HG03378 (cell line): ENCODE results near the gene THOC1.
A peak's percentile ranks its signal among the peaks of the same experiment; 100 is the strongest.
"Not testable (repeated sequence)": the region's sequence is repeated elsewhere in the genome, so short reads cannot be mapped to it uniquely, and the experiment has no call there.

Experiments used
- ATAC-seq: cut with Tn5 transposase; IDR thresholded peaks from one replicate; pipeline ENCODE4 v1.9.1; 2021; ENCODE audit warnings: mild to moderate bottlenecking, moderate library complexity; ENCODE audit not compliant: unreplicated experiment

Gene THOC1, protein sequence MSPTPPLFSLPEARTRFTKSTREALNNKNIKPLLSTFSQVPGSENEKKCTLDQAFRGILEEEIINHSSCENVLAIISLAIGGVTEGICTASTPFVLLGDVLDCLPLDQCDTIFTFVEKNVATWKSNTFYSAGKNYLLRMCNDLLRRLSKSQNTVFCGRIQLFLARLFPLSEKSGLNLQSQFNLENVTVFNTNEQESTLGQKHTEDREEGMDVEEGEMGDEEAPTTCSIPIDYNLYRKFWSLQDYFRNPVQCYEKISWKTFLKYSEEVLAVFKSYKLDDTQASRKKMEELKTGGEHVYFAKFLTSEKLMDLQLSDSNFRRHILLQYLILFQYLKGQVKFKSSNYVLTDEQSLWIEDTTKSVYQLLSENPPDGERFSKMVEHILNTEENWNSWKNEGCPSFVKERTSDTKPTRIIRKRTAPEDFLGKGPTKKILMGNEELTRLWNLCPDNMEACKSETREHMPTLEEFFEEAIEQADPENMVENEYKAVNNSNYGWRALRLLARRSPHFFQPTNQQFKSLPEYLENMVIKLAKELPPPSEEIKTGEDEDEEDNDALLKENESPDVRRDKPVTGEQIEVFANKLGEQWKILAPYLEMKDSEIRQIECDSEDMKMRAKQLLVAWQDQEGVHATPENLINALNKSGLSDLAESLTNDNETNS

DNA sequence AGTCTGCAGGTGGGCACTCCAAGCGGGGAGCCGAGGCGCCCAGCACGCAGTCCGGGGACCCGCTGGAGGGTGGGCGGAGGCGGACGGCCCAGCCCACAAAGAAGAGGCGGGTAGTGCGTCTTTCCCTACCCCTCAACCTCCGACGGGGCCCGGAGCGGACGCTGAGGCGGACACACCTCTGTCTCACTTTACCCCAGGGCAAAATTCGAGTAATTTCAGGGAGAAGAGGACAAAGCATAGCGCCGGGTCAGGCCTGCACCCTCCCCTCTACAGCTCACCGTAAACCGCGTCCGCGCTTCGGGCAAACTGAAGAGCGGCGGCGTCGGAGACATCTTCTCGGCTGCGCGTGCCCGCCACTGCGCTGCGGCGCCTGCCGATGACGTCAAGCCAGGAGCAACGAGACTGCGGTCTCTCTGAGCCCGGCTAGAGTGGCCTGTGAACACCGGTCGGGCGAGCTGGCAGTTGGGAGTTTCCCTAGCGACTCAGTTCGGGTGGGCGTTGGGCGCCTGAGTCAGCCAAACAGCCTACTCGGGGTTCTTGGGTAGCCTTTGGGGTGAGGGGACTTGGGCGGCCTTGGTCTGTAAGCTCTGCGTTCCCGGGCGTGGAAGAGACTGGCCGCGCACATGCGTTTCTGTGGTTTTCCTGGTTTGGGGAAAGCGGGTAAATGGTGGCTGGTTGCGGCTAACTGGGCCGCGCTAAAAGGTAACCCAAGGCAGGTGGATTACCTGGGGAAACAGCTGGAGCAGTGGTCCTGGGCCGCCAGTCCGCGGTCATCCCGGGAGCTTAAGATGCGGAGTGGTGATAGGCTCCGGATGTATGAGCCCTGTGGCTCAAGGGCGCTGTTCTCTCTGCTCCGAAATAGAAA, at the start of gene THOC1:
THOC1 (minus strand) TSS at position 360 of the 865 bp plus-strand sequence; CDS start at position 332, 28 bp downstream.
- ATAC-seq: peak; percentile 87

DNA sequence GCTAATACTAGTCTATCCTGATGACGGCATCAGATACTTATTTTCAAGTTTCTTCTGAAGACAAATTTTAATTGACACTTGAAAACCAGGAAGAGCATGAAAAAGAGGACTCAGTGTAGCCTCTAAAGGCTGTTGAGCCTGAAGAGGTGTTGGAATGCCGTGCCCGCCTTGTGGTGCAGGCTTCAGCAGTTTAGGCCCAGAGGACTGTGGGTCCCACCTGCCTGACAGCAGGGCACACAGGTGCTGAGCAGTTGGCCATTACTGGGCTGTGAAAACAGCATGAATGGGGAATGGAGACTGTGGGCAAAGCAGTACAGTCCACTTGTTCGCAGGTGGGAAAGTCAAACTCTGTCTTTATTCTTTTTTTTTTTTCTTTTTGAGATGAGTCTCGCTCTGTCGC, 49.8 kb upstream of the THOC1 start:
- no peak for ATAC-seq

DNA sequence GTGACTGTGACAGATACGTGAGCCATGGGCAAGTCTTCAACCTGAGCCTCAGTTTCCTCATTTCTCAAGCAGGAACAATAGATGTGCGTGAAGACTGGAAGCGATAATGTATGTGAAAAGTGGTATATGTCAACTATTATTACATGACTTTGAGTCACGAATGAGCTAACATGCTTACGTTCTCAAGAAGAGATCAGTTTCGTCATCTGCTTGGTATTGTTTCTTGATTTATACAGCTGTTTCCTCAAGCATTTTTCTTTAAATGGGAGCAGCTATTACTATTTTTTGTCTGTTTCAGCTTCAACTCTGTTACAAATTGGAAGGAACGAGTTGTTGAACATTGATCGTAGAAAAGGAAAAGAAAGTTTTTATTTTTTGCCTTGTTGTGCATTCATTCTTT, 48.5 kb upstream of the THOC1 start:
- no peak for ATAC-seq

DNA sequence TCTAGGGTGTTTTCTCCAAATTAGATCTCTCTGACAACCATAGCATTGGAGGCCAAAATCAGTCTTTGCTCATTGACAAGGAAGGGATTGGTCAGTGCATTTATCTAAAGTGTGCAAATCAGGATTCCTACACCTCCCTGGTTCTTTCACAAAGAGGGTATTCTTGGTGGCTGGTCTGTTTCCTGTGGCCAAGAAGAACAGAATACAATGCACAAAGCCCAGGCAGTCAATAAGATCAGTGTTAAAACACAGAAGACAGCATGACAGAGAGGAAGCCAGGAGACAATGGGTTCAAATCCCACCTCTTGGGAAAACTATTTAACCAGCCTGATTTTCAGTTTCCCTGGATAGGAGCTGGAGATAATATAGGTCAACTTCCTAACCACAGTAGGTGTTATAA, 46.1 kb upstream of the THOC1 start:
- ATAC-seq: no peak

DNA sequence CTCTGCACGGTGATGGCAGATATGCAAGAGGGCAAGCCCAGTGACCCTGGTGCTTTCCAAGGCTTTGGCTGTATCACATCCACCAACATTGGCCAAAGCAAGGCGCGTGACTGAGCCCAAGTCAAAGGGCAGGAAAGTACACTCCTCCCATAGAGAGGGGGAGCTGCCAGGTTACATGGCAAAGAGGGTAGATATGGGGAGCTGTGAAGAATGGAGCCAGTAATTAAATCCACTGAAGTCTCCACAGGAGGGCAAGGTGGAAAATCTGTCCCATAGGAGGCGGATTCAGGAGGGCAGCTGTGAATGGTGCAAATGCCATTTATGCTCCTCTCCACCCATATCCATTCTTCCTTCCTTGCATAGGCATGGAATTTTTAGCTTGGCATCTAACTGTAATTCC, 44.6 kb upstream of the THOC1 start:
- no peak for ATAC-seq

DNA sequence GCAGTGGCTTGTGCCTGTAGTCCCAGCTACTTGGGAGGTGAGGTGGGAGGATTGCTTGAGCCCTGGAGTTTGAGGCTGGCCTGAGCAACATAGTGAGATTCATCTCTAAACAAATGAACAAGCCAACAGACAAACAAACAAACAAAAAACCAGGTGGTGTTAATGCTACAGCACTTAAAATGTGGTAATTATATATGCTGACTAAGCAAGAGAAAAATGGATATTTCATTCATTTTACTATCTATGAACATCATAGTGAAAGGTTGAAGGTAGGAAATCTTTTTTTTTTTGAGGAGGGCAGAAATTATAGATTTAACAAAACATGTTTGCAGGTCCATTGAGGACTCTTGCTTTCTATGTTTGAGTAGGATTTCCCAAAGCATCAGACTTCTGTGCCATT, 42.2 kb upstream of the THOC1 start:
- no peak for ATAC-seq

DNA sequence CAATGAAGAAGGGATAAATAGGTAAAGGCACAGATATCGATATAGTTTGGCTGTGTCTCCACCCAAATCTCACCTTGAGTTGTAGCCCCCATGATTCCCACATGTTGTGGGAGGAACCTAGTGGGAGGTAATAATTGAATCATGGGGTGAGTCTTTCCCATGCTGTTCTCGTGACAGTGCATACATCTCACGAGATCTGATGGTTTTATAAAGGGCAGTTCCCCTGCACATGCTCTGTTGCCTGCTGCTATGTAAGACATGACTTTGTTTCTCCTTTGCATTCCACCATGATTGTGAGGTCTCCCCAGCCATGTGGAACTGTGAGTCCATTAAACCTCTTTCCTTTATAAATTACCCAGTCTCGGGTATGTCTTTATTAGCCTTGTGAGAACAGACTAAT, 40.2 kb upstream of the THOC1 start:
- not testable (repeated sequence) for ATAC-seq

DNA sequence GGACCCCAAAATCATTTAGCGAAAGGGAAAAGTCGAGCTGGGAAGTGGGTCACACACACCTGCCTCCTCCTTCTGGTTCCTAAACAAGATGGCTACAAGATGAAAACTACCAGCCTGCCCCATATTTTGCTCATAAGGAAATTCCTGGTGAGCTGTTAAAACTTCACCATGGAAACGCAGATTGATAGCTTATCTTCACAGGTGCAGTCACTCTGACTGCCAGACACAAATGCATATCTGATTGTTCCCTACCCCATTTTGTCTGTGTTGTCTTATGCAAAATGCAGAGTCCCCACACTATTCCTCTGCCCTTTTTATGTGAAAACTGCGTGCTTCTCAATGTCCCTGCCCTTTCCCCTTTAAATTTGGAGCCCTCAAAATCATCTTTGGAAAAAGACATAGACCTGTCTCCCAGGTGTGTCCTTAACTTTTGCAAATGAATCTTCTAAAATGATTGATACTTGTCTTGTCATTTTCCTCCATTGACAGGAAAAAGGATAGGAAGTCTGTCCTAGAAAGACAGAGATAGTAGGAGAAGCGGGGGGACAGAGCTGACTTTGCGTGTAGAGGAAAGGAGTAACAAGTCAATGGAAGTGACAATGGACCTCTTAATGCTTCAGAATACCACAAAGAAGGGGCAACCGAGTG, 38.9 kb upstream of the THOC1 start:
- ATAC-seq: no peak

DNA sequence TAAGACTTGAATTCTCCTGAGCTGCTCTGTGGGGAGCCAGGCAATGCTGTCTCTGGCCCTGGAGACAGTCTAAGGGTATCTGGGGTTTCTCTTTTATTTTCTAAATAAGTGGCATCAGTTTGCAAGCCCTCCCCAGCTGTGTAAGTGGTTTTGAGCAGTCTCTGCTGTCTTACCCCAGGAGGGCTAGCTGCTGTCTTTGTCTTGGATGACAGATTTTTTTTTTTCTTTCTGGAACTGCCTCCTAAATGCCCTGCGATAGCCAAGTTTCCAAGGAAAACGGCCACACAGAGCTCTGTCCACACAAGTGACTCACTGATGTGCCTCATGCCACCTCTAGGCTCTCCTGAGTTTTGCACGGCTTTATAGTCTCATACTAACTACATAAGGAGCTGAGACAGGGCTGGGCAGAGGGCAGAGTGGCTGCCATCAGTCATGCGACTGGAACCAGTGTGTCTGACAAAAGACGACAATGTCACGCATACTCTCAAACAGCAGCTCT, 37.2 kb upstream of the THOC1 start:
- ATAC-seq: no peak

DNA sequence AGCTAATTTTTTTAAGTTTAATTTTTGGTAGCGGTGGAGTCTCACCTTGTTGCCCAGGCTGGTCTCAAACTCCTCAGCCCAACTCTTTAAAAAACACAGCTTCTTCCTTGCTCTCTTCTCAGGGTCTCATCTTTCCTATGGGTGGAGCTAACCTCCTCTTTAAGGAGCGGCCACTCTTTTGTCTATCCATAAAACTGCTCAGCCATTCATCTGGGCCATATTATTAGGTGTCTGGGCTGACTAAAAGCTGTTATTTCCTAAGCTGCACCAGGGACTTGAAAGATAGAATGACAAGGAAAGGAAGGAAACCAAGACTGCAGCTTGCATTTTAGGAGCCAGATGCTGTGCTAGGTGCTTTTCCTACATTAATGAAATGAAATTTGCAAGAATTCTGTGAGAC, 35.8 kb upstream of the THOC1 start:
- ATAC-seq: no peak

DNA sequence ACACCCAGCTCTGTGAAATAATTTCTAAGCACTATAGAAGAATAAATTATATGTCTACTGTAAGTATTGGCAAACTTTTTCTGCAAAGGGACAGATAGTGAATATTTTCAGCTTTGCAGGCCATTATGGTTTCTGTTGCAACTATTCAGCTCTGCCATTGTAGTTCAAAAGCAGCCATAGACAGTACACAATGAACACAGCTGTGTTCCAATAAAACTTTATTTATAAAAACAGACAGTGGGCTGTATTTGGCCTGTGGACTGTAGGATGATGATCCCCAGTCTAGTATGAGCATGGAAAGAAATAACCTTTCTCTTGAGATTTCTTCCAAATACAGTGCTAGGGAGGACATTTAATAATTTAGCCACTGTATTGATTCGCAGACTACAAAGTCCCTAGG, 35.2 kb upstream of the THOC1 start:
- no peak for ATAC-seq

DNA sequence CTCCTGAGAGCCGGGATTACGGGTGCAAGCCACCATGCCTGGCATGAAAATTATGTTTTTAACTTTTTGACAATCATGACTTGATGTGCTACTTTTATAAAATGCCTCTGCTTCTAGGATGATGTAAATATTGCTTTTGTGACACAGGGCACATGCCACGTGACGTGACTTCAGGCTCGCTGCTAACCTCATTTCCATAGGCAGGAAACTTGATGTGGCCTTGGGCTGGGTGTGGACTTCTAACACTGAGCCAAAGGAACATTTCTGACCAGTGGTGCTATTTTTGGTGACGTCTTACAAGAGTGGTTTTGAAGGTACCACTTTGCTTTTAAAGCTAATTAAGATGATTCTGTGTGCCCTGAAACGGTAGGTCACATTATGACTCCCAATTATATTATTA, 34.2 kb upstream of the THOC1 start:
- ATAC-seq: no peak

DNA sequence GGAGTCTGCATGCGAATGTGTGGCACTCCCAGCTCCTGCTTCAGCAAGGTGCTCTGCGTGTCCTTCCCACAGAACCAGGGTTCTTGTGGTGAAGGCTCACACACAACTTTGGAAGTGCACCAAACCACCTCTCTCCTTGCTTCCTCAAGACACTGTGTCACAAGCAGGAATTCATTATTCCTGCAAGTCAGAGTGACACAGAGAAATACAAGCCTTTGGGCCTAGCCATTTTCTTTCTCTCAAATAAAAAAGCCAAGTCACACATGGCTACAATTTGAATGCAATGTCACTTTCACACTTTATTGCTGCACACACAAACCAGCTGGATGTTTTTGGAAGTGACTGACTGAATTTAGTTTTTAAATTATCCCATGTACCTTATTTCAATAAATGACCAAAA, 30.1 kb upstream of the THOC1 start:
- no peak for ATAC-seq

DNA sequence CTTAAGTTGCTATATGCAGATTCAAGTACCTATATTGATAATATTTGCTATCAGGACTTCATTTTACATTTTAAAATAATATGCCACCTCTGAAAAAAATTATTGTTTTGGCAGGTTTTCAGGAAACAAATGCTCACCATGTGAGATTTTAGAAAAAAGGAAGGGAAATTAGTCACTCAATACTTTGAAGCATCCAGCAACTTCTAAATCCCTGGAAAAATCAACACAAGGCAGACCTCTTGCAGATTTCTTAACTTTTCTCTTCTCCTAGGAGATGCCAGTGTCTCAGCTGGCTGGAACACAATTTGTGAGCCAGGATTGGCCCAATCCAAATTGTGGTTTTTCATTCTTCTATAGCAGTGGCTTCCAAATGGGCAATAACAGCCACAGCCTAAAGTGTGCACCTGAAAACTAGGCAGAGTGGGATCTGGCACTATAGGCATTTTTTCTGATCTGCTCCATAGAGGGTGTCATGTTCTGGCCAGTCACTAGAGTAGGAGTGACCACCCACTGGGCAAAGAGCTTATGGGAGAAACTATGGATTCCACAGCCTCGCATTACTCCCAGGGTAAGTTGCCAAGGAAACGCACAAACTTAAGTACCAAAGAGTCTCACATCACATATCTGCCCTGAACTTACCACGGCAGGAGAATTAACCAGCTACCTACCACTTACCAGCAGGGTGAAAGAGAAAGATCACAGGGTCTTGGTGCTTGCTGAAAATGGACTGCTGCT, 28.1 kb upstream of the THOC1 start:
- no peak for ATAC-seq

DNA sequence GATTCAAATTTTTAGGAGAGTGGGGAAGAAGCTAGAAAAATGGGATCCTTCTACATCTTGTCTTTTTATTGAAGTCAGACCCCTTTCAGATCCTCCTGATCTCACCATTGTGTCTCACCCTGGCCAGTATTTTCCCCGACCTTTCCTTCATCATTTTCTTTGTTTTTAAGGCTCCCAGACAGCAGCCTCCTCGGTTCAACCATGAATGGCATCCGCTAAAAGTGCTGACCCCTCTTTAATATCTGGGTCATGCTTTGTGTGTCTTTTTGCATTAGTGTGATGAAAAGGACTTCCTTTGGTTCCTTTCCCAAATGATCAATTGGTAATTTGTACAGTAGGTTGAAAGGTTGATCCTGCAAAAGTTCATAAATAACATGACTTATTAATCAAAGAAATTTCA, 26.7 kb upstream of the THOC1 start:
- no peak for ATAC-seq

DNA sequence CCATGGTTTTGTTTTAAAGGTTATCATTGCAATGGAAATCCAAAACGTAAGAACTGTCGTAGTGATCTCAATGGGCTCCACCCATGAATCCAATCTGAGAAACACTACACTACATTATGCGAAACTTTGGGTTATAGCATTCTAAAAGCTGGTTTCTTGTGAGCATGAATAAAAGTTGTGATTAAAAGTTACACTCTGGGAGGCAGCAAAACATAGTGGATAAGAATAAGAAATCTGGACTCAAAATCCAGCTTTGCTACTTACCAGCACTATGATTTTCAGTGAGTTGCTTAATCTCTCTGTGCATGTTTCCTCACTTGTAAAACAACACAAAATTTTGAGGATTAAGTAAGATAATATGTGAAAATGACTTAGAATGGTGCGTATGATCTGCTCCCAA, 25.7 kb upstream of the THOC1 start:
- ATAC-seq: no peak

DNA sequence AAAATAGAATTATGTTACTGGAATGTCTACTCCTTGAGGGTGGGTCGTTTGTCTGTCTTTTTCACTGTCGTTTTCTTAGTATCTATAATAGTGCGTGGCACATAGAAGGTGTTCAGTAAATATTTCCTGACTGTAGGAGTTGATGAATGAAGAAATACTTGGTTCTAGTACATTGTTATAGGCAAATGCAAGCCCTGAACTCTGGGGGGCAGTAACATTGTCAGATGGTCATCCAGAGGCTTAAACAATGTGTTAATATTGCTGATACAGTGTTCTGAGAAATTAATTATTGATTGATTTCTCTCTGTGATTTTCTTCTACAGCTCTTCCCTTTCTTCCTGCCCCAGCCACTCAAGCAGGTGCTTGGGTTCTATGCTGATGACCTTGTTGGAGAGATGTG, 24.4 kb upstream of the THOC1 start:
- ATAC-seq: no peak

DNA sequence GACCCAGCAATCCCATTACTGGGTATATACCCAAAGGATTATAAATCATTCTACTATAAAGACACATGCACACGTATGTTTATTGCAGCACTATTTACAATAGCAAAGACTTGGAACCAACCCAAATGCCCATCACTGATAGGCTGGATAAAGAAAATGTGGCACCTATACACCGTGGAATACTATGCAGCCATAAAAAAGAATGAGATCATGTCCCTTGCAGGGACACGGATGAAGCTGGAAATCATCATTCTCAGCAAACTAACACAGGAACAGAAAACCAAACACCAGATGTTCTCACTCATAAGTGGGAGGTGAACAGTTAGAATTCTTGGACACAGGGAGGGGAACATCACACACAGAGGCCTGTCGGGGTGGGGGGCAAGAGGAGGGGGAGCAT, 22.1 kb upstream of the THOC1 start:
- not testable (repeated sequence) for ATAC-seq

DNA sequence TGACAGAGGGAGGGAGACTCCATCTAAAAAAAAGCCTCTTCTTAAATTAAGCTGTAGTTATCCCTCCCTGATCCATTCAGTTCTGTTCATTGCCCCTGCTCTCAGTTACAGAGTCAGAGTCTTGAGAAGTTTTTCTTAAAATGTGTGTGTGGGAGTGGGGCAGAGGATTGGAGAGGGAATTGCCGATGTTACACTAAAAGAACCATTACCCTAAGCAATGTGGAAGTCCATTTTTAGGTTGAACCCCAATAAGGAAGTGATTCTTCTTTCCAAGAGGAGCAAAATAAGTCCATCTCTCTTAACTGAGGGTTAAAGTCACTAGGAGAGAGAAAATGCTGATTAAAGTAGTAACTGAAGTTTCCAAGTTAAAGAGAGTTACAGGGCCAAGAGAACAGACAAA, 21.2 kb upstream of the THOC1 start:
- ATAC-seq: no peak
